BE2C (cell line): ENCODE measurements around the gene MRPL11. TPM values are rescaled to one million over a fixed set of nuclear protein-coding genes. Genes with fewer than 3 reads are reported as not detected.

ENCODE experiments used
- DNase-seq: peaks from one replicate; pipeline ENCODE4 v3.0.0-alpha.2; 2020
- H3K27me3 ChIP-seq: fragments of 250-450 bp; sonication (Bioruptor Pico); 2 replicates; pipeline ENCODE4 v1.5.1; 2020; ENCODE audit warnings: mild to moderate bottlenecking
- H3K36me3 ChIP-seq: fragments of 250-450 bp; sonication (Bioruptor Pico); 2 replicates; pipeline ENCODE4 v1.5.1; 2020; ENCODE audit warnings: mild to moderate bottlenecking
- H3K4me1 ChIP-seq: fragments of 250-450 bp; sonication (Bioruptor Pico); 2 replicates; pipeline ENCODE4 v1.5.1; 2020
- H3K4me3 ChIP-seq: 2 replicates; pipeline ENCODE4 v1.5.1; 2011; ENCODE audit warnings: low read depth, low read length
- H3K9me3 ChIP-seq: fragments of 250-450 bp; sonication (Bioruptor Pico); 2 replicates; pipeline ENCODE4 v1.5.1; 2020
- polyA plus RNA-seq: library from polyadenylated mRNA; unstranded; fragments of >200 nt; gene quantifications from one replicate; pipeline ENCODE4 v1.2.1, GENCODE V29; 2012; ENCODE audit warnings: low read depth, missing spikeins; ENCODE audit not compliant: insufficient read length, insufficient read depth
- TF ChIP-seq, protein P1 (sequence below): IDR thresholded peaks from 2 replicates; pipeline ENCODE4 v1.5.1; 2012; ENCODE audit warnings: mild to moderate bottlenecking, low read depth, low read length

MRPL11 gene
- polyA plus RNA-seq, result 97.6 TPM

DNA sequence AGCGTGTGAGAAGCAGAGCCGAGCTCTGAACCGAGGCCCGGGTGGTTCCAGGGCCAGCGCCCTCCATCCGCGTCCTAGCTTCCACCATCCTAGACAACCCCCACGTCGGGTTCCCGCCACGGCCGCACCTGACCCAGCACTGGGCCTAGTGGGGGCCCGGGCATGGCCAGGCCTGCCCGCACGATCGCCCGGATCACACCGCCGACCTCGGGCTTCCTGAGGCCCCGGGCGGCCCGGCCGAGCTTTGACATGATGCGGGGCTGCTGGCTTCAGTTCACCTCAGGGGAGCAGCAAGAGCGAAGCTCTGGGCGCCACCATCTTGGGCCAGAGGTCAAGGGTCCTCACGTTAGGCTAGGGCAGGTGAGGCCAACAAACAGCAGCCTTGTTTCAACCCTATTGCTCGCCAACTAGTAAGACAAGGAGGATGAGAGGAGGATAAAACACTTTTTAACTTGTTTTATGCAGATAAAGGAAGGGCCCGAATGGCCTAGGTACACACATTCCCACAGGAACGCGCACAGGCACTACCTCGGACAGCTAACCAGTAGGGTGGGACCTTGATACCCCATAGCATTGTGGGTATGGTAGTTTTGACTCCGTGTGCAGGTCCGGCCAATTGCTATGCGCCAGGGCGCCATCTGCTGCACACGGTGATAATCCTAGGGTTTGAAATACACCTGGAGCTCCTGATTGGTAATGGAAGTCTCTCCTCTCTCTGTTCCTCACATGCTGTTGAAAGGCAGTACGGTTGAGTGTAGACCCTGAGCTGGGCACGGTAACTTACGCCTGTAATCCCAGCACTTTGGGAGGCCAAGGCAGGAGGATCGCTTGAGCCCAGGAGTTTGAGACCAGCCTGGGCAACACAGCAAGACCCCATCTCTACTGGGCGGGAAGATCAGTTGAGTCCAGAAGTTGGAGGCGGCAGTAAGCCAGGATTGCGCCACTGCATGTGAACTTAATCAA lies at the start of gene MRPL11:
TSS of gene MRPL11 (minus strand) at position 345 of the 963 bp plus-strand sequence. CDS start at position 251, 94 bp downstream.
- no peaks in the 10 kb centered on the region for H3K9me3 ChIP-seq
- H3K4me3 ChIP-seq, result peak within 1 kb of the TSS; percentile 85
- H3K4me1 ChIP-seq, result no peaks in the 10 kb centered on the region
- H3K36me3 ChIP-seq, result peaks cover 18% of the 10 kb centered on the region
- DNase-seq, result peak; percentile 94
- TF ChIP-seq, protein P1, sequence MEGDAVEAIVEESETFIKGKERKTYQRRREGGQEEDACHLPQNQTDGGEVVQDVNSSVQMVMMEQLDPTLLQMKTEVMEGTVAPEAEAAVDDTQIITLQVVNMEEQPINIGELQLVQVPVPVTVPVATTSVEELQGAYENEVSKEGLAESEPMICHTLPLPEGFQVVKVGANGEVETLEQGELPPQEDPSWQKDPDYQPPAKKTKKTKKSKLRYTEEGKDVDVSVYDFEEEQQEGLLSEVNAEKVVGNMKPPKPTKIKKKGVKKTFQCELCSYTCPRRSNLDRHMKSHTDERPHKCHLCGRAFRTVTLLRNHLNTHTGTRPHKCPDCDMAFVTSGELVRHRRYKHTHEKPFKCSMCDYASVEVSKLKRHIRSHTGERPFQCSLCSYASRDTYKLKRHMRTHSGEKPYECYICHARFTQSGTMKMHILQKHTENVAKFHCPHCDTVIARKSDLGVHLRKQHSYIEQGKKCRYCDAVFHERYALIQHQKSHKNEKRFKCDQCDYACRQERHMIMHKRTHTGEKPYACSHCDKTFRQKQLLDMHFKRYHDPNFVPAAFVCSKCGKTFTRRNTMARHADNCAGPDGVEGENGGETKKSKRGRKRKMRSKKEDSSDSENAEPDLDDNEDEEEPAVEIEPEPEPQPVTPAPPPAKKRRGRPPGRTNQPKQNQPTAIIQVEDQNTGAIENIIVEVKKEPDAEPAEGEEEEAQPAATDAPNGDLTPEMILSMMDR, result peak; percentile 75
- H3K27me3 ChIP-seq, result peaks cover 3% of the 10 kb centered on the region; the same call in 1 of the 2 replicates

DNA sequence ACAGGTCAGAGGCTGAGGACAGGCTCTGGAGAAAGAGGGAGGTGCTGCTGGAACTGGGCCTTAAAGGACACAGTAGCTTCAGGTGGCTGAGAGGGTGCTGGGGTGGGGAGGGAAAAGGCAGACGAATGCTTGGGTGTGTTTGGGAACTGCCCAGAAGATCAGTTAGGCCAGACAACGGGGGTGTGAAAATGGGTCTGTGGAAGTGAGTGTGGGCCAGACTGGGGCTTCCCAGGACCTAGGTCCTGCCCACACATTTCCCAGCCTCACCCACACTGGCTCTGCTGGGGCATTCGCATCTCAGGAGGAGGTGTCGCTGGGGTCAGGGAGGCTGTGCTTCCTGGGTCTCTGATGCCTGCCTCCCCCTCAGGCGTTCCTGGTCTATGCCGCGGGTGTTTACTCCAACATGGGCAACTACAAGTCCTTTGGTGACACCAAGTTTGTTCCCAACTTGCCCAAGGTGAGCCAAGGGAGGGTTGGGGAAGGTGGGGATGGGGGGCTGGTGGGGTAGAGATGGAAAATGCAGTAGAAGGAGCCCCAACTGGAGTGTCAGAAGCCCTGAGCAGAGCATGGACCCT lies 46.2 kb upstream of the MRPL11 start:
- no peaks in the 10 kb centered on the region for H3K9me3 ChIP-seq
- no peaks in the 10 kb centered on the region; the same call in 1 of the 2 replicates for H3K36me3 ChIP-seq
- TF ChIP-seq, protein P1, result no peak
- no peak overlapping the region for H3K4me3 ChIP-seq
- H3K4me1 ChIP-seq, result no peaks in the 10 kb centered on the region
- no peak for DNase-seq
- no peaks in the 10 kb centered on the region for H3K27me3 ChIP-seq

DNA sequence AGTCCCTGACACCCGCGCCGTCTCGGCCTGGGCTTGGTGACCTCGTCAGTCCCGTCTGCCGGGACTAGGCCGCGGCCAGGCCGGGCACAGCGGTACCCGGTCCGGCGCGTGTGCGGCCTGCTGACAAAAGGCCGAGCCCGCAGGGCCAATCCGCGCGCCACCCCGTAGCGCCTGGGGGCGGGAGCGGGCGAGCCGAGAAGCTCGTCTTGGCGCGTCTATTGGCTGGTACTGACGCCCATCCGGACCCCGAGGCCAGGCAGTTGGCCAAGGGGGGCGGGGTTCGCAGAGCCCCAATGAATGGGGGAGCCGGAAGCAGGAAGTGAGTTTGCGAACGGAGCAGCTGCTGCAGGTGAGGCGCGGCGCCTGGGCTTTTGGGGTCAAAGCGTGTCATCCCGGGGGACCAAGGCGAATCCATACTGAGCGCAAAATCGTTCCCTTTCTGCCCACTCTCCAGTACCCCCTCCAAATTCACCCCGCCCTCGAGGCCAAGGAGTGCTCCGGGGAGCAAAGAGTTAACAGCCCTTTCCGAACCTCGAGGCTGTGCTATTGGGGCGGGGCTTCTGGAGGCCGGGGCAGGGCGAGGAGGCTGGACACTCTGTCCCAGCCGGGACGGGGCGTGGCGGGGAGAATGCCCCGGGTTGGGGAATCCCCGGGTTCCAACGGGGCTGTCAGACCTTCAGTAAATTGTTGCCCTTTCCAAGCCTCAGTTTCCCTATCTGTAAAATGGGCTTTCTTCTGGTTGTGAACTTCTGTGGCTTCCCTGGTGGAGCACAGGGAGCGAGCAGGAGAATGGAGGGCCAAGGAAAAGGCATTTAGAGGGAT lies 41.7 kb upstream of the MRPL11 start, which contains the start of gene DPP3:
TSS of gene DPP3 (plus strand) at position 318 of the 822 bp plus-strand sequence. CDS start 1,767 bp downstream, outside the sequence.
- Histone ChIP-seq H3K4me1 (no peaks in the 10 kb centered on the region), H3K4me3 (peak within 1 kb of the TSS; percentile 75), H3K36me3 (no peaks in the 10 kb centered on the region), H3K27me3 (no peaks in the 10 kb centered on the region), H3K9me3 (no peaks in the 10 kb centered on the region)
- DNase-seq, result peak; percentile 97
- TF ChIP-seq, protein P1, result no peak

- peak overlapping the region; percentile 75 for H3K4me3 ChIP-seq
- no peaks in the 10 kb centered on the region for H3K4me1 ChIP-seq
- H3K9me3 ChIP-seq, result no peaks in the 10 kb centered on the region
- H3K36me3 ChIP-seq, result no peaks in the 10 kb centered on the region
- H3K27me3 ChIP-seq, result no peaks in the 10 kb centered on the region
- TF ChIP-seq, protein P1, result no peak
- no peak for DNase-seq
Observed at GRCh38 chr11:66479394-66480116, 40.9 kb upstream of the MRPL11 start.

GRCh38 chr11:66478729-66479393 lies 40.2 kb upstream of the MRPL11 start:
- H3K9me3 ChIP-seq, result no peaks in the 10 kb centered on the region
- peak overlapping the region; percentile 75 for H3K4me3 ChIP-seq
- H3K4me1 ChIP-seq, result no peaks in the 10 kb centered on the region
- no peaks in the 10 kb centered on the region for H3K36me3 ChIP-seq
- H3K27me3 ChIP-seq, result no peaks in the 10 kb centered on the region
- TF ChIP-seq, protein P1, result peak; percentile 79
- no peak for DNase-seq
